ENCODE results near the gene CDH4.

DNA sequence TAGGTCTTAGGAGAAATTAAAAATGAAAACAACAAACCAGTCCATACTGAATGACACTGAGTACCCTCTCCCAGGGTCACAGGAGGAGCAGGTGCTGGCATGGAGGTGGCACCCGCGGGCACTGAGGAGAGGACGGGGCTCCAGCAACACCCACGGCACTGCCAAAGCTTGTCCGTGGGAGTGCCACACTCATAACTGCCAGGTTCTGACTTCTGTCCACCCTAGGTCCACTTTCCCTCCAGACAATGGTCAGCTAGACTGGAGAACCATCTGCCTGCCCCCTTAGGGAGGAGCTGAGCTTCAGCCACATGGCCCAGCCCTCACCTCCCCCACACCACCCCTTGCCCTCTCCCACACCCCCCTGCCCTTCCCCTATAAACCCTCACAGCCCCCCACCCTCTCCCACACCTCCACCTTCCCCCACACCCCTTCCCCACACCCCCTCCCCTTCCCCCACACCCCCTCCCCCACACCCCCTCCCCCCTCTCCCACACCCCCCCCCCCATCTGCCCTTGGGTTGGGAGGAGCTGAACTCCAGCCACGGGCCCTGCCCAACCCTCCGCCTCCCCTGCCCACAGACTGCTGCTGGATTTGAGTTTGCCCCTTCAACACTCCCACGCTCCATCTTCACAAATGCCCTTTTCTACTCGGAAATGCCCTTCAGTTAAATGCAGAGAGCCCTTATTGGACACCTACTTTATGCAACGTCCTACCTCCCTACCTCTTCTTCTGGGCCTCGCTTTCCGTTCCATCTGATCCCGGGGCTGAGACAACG, 684.1 kb downstream of the CDH4 start:
- TF ChIP-seq, protein P1, sequence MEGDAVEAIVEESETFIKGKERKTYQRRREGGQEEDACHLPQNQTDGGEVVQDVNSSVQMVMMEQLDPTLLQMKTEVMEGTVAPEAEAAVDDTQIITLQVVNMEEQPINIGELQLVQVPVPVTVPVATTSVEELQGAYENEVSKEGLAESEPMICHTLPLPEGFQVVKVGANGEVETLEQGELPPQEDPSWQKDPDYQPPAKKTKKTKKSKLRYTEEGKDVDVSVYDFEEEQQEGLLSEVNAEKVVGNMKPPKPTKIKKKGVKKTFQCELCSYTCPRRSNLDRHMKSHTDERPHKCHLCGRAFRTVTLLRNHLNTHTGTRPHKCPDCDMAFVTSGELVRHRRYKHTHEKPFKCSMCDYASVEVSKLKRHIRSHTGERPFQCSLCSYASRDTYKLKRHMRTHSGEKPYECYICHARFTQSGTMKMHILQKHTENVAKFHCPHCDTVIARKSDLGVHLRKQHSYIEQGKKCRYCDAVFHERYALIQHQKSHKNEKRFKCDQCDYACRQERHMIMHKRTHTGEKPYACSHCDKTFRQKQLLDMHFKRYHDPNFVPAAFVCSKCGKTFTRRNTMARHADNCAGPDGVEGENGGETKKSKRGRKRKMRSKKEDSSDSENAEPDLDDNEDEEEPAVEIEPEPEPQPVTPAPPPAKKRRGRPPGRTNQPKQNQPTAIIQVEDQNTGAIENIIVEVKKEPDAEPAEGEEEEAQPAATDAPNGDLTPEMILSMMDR (IDR thresholded peaks at IDR 0.05): no peak
- TF ChIP-seq EZH2 (IDR thresholded peaks at IDR 0.05; ENCODE audit: borderline replicate concordance, insufficient read depth, low read depth, low read length, poor library complexity, severe bottlenecking): no peak

Data from B cell (primary cell).